ENCODE results near the gene AMOTL2. TPM values are rescaled to one million over a fixed set of nuclear protein-coding genes. Genes with fewer than 3 reads are reported as not detected.

The AMOTL2 gene
- total RNA-seq, 1 experiment from 2014 or later, result 30.9 TPM

DNA sequence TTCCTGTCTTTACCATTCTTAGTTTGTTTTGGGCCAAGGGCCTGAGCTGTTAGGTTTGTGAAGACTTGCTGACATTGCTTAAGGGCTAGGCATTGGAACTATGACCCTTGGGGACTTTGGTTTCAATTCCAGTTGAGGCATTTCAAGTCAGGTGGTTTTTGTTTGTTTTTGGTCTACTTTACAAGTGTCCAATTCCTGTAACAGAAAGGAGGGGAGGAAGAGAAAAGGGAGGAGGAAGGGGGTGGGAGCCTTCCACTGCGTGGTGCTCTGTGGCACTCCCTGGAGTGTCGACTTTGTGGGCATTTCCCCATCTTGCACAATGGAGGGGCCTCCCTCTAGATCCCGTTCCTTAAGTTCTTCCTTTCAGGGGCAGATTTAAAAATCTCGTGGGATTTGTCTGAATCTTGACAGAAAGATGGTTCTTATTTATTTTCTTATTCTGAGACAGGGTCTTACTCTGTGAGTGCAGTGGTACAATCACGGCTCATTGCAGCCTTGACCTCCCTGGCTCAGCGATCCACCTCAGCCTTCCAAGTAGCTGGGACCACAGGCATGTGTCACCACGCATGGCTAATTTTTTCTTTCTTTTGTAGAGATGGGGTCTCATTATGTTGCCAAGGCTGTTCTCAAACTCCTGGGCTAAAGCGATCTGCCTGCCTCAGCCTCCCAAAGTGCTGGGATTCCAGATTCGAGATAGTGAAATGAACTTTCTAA lies 64.1 kb downstream of the AMOTL2 start:
- Histone ChIP-seq H3K9me3 (ENCODE audit: control insufficient read depth, low read depth, low read length) (no peaks in the 10 kb centered on the region), H4K8ac (replicated peaks; ENCODE audit: insufficient read length, low read depth, low read length) (no peak overlapping the region), H3T11ph (ENCODE audit: low read length) (no peak overlapping the region), H3K27ac (ENCODE audit: insufficient read length, low read depth, low read length) (no peak overlapping the region), H3K4me2 (ENCODE audit: insufficient read depth, insufficient read length, low read length) (no peak overlapping the region), H2BK15ac (ENCODE audit: low read depth, low read length) (no peak overlapping the region), H3K79me1 (ENCODE audit: insufficient read depth, low read depth, low read length, poor library complexity, severe bottlenecking) (no peaks in the 10 kb centered on the region), H3K27me3 (ENCODE audit: insufficient read depth, low read length) (peaks cover 3% of the 10 kb centered on the region; the same call in 1 of the 2 replicates), H2AK5ac (ENCODE audit: insufficient read length, low read length) (no peak overlapping the region), H2AFZ (ENCODE audit: low read length) (no peak overlapping the region), H2BK12ac (ENCODE audit: insufficient read length, low read depth, low read length) (no peak overlapping the region), H4K20me1 (ENCODE audit: control insufficient read depth, insufficient read depth, insufficient read length) (no peaks in the 10 kb centered on the region), H4K5ac (ENCODE audit: insufficient read length, low read depth, low read length) (no peak overlapping the region), H3K23ac (ENCODE audit: insufficient read length, low read depth, low read length) (no peak overlapping the region), H2BK120ac (ENCODE audit: low read depth, low read length, poor library complexity, severe bottlenecking) (no peak overlapping the region), H3K56ac (ENCODE audit: insufficient read length, low read depth, low read length) (no peak overlapping the region), H3K14ac (ENCODE audit: insufficient read depth, low read length) (no peak overlapping the region), H3K4me1 (ENCODE audit: insufficient read depth, low read length) (peaks cover 11% of the 10 kb centered on the region; the same call in 1 of the 2 replicates), H3K23me2 (ENCODE audit: insufficient read length, low read depth, low read length, poor library complexity, severe bottlenecking) (peaks cover 5% of the 10 kb centered on the region), H3K4ac (ENCODE audit: low read depth, low read length) (no peak overlapping the region), H3K79me2 (ENCODE audit: insufficient read depth, low read length) (no peaks in the 10 kb centered on the region), H3K18ac (ENCODE audit: insufficient read length, low read depth, low read length) (no peak overlapping the region), H2BK5ac (ENCODE audit: insufficient read length, low read length) (no peak overlapping the region), H4K91ac (ENCODE audit: insufficient read length, low read depth, low read length) (no peak overlapping the region), H3K9ac (ENCODE audit: extremely low read depth, insufficient read length, low read length) (no peak overlapping the region), H2BK20ac (ENCODE audit: low read depth, low read length, poor library complexity, severe bottlenecking) (no peak overlapping the region)
- Mint-ChIP-seq H3K27me3 (ENCODE audit: low read depth) (peaks cover 40% of the 10 kb centered on the region), H3K36me3 (ENCODE audit: insufficient read depth in 1 of 3, low read depth in 3 of 3) (no peaks in the 10 kb centered on the region), H3K4me3 (no peak overlapping the region), H3K9me3 (peaks cover 0 to 3% of the 10 kb centered on the region in 2 experiments; a peak in 1 of 5 replicates), H3K4me1 (peaks cover 33 to 37% of the 10 kb centered on the region in 2 experiments), H3K27ac (no peak overlapping the region)
- WGBS (ENCODE audit: extremely low coverage, insufficient read length, low lambda C conversion rate), result no CpG with 5 or more reads among the region's 9 CpGs
- DNase-seq, result no peak
- TF ChIP-seq, protein P1, sequence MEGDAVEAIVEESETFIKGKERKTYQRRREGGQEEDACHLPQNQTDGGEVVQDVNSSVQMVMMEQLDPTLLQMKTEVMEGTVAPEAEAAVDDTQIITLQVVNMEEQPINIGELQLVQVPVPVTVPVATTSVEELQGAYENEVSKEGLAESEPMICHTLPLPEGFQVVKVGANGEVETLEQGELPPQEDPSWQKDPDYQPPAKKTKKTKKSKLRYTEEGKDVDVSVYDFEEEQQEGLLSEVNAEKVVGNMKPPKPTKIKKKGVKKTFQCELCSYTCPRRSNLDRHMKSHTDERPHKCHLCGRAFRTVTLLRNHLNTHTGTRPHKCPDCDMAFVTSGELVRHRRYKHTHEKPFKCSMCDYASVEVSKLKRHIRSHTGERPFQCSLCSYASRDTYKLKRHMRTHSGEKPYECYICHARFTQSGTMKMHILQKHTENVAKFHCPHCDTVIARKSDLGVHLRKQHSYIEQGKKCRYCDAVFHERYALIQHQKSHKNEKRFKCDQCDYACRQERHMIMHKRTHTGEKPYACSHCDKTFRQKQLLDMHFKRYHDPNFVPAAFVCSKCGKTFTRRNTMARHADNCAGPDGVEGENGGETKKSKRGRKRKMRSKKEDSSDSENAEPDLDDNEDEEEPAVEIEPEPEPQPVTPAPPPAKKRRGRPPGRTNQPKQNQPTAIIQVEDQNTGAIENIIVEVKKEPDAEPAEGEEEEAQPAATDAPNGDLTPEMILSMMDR (conservative IDR thresholded peaks at IDR 0.05), result no peak

Measured in H9 (cell line).